ENCODE results near the gene PIP4K2C. TPM values are rescaled to one million over a fixed set of nuclear protein-coding genes. Genes with fewer than 3 reads are reported as not detected.

PIP4K2C gene
- total RNA-seq, 1 donor, result 19.4 TPM

DNA sequence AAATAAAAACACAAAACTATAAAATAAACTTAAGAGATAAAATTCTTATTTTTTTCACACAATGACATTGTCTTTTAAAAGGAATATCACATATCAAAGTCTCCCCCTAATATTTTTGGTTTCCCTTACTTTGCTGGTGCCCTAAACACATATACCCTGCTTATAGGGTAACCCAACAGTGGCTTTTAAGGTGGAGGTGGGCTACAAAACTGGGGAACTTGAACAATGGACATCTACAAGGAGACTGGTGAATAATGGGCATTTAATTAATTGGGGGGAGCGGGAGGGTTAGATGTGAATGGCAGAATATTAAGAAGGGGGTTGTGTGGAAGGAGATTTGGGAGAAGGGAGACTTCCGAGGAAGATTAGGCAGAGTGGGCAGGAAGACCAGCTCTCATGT is 32.4 kb downstream of the PIP4K2C start:
- TF ChIP-seq, protein P1, sequence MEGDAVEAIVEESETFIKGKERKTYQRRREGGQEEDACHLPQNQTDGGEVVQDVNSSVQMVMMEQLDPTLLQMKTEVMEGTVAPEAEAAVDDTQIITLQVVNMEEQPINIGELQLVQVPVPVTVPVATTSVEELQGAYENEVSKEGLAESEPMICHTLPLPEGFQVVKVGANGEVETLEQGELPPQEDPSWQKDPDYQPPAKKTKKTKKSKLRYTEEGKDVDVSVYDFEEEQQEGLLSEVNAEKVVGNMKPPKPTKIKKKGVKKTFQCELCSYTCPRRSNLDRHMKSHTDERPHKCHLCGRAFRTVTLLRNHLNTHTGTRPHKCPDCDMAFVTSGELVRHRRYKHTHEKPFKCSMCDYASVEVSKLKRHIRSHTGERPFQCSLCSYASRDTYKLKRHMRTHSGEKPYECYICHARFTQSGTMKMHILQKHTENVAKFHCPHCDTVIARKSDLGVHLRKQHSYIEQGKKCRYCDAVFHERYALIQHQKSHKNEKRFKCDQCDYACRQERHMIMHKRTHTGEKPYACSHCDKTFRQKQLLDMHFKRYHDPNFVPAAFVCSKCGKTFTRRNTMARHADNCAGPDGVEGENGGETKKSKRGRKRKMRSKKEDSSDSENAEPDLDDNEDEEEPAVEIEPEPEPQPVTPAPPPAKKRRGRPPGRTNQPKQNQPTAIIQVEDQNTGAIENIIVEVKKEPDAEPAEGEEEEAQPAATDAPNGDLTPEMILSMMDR (IDR thresholded peaks at IDR 0.05; ENCODE audit: insufficient read depth, low read length), result no peak

DNA sequence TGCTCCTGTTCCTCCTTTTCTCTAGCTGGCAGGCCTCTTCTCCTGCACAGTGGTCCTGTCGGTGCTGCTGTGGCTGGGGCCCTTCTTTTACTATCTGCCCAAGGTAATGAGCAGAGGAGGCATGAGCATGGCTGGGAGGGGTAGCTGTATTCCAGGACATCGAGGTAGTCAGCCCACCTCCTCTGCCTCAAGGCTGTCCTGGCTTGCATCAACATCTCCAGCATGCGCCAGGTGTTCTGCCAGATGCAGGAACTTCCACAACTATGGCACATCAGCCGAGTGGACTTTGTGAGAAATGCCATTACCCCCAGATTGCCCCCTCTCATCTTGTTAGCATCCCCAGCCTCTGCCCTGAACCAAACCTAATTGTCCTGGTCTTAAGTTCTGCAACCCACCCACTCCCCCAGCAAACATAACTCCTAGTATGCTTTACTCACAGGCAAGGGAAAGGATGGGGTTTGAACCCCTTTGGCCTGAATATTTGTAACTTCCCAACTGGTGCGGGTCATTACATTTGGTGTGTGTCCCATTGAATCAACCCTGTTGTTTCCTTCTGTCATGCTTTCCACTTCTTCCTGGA is 32.9 kb downstream of the PIP4K2C start:
- no peak overlapping the region for H3K4me3 ChIP-seq (ENCODE audit: low read depth, low read length)
- no peak for DNase-seq (ENCODE audit: low read depth)

More for the DNA sequence above, 32.4 kb downstream of the PIP4K2C start:
- DNase-seq (ENCODE audit: low read depth), result no peak
- H3K4me3 ChIP-seq (ENCODE audit: low read depth, low read length), result no peak overlapping the region

DNA sequence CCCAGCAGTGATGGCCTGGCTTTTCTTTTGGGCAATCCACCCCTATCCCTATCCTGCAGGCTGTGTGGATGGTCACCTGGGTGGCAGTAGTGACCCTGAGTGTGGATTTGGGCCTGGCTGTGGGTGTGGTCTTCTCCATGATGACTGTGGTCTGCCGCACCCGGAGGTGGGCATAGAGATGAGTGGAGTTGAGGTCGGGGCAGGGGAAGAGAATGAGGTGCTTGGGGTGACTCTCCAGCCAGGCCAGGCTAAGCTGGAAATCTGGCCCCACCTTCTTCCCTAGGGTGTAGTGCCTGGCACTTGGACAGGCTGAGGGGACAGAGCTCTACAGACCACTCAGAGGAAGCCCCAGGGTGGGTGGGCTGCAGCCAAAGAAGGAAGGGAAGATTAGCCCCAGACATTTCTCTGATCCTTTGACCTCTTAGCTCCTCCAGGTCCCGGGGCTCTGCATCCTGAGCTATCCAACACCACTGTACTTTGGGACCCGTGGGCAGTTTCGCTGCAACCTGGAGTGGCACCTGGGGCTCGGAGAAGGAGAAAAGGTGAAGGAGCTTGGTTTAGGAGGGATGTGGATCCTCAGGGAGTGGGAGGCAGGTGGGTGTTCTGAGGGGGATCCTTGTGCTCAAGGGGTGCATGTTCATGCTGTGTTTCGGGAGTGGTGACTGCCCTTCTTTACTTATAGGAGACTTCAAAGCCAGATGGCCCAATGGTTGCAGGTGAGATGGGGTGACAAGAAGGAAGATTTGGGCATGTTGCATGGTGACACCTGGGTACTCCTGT is 33.6 kb downstream of the PIP4K2C start:
- TF ChIP-seq, protein P1 (IDR thresholded peaks at IDR 0.05; ENCODE audit: insufficient read depth, low read length), result no peak
- no peak for DNase-seq (ENCODE audit: low read depth)
- no peak overlapping the region for H3K4me3 ChIP-seq (ENCODE audit: low read depth, low read length)

More for the DNA sequence above, 32.9 kb downstream of the PIP4K2C start:
- TF ChIP-seq, protein P1 (IDR thresholded peaks at IDR 0.05; ENCODE audit: insufficient read depth, low read length), result no peak

DNA sequence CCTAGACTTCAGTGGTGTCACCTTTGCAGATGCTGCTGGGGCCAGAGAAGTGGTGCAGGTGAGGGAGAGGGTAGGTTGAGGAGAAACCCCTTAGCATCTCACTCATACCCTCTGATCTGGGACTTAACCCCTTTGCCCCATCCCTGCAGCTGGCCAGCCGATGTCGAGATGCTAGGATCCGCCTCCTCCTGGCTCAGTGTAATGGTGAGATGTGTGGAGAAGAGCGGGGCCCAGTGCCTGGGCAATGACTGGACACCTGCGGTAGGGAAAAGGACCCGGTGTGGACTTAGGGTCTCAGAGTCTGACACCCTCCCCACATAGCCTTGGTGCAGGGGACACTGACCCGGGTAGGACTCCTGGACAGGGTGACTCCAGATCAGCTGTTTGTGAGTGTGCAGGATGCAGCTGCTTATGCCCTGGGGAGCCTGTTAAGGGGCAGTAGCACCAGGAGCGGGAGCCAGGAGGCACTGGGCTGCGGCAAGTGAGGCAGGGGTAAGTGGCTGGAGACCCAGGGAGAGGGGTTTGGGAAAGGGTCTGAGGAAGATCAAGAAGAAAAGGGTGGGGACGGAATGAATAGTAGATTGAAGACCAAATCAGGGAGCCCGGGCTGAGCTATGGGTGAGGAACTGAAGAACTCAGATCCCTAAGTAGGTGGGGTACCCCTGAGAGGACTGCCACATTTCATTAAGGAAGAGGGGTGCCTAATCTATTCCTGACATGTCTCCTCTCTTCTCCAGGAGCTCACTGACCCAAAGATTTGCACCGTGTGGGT is 34.5 kb downstream of the PIP4K2C start:
- TF ChIP-seq, protein P1 (IDR thresholded peaks at IDR 0.05; ENCODE audit: insufficient read depth, low read length), result no peak
- H3K4me3 ChIP-seq (ENCODE audit: low read depth, low read length), result no peak overlapping the region
- DNase-seq (ENCODE audit: low read depth), result no peak

DNA sequence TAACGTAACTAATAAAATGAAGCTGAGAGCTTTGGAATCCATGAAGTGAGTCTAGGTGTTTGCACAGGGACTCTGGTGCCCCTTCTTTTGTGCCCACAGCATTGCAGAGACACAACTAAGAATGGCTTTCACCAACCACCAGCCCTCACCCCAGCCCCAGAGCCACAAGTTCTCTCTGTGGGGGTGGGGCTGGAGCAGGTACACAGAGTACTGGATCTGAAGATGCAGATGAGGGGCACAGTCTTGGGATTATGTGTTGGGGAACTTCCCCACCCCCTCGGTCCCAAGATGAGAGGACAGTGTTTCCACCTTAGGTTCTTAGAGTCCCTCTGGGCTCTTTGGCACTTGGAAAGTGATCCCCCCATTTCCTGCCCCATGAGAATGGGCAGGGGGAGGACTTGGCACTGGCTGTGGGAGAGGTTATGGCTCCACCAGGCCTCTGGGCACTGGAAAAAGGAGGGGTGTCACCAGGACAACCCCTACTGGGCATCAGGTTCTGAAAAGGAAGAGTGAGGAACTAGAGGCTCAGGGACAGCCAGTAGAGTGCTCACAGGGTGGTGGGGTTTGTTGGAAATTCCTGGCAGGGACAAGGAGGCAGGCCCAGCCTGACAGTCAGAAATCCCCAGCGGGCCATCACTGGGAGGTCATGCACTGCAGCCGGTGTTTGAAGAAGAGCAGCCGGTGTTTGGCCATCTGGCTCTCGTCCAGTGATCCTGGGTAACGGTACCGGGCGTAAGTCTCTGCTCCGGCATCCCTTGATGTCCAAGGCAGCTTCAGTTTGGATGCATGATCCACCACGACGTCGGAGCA is 35.3 kb downstream of the PIP4K2C start:
- TF ChIP-seq, protein P1 (IDR thresholded peaks at IDR 0.05; ENCODE audit: insufficient read depth, low read length), result no peak
- no peak for DNase-seq (ENCODE audit: low read depth)
- no peak overlapping the region for H3K4me3 ChIP-seq (ENCODE audit: low read depth, low read length)

DNA sequence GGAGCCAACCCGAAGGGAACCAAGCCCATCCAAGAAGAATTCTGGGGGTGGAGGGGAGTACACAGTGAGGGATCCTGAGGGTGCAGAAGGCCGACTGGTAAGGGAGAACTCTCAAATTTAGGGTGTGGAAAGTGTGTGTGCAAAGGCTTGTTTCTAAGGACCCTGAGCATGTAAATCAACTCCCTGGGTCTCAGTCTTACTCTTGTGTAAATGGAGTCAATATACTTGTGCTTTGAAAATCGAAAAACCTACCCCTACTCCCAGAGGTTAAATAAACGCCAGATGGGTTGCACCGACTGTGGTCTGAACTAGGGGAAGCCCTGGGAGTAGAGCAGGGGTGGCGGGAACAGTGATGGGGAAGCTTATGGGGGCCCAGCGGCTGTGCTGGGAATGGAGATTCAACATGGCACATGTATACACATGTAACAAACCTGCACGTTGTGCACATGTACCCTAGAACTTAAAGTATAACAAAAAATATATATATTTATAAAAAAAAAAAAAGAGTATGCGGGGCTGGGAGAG is 36.0 kb downstream of the PIP4K2C start:
- TF ChIP-seq, protein P1 (IDR thresholded peaks at IDR 0.05; ENCODE audit: insufficient read depth, low read length), result no peak
- H3K4me3 ChIP-seq (ENCODE audit: low read depth, low read length), result no peak overlapping the region
- no peak for DNase-seq (ENCODE audit: low read depth)

All from fibroblast of the aortic adventitia (primary cell).